GM23338 (cell line): ENCODE results near the gene C22orf39. TPM values are rescaled to one million over a fixed set of nuclear protein-coding genes. Genes with fewer than 3 reads are reported as not detected.

ENCODE experiments used
- ATAC-seq: fragments of 200-7000 bp; cut with Tn5 transposase; 3 replicates; pipeline ENCODE4 v1.9.1; 2020
- DNase-seq: peaks from one replicate; pipeline ENCODE4 v3.0.0-alpha.2; 2015; ENCODE audit warnings: low spot score
- H2AFZ ChIP-seq: fragments of 200-600 bp; sonication (generic); 2 replicates; pipeline ENCODE4 v1.8.0; 2016; ENCODE audit warnings: antibody characterized with exemption, mild to moderate bottlenecking, moderate library complexity
- H3F3A ChIP-seq: fragments of 200-600 bp; sonication (generic); replicated peaks from 2 replicates; pipeline ENCODE4 v1.8.0; 2017; ENCODE audit warnings: antibody characterized with exemption, mixed run types, low read depth
- H3K27ac ChIP-seq: fragments of 200-600 bp; sonication (generic); 2 replicates; pipeline ENCODE4 v1.6.1; 2016; ENCODE audit warnings: low read depth
- H3K27me3 ChIP-seq: fragments of 200-600 bp; sonication (generic); 2 replicates; pipeline ENCODE4 v1.8.0; 2016; ENCODE audit warnings: mild to moderate bottlenecking, mixed run types, moderate library complexity; ENCODE audit not compliant: insufficient read depth
- H3K36me3 ChIP-seq: fragments of 200-600 bp; sonication (generic); 2 replicates; pipeline ENCODE4 v1.8.0; 2016; ENCODE audit warnings: mild to moderate bottlenecking; ENCODE audit not compliant: insufficient read depth
- H3K4me1 ChIP-seq: fragments of 200-600 bp; sonication (generic); 2 replicates; pipeline ENCODE4 v1.8.0; 2016; ENCODE audit warnings: mild to moderate bottlenecking, moderate library complexity; ENCODE audit not compliant: insufficient read depth
- H3K4me2 ChIP-seq: fragments of 200-600 bp; sonication (generic); 2 replicates; pipeline ENCODE4 v1.7.1; 2017; ENCODE audit warnings: mixed run types
- H3K4me3 ChIP-seq: fragments of 200-600 bp; sonication (generic); 2 replicates; pipeline ENCODE4 v1.6.1; 2016; ENCODE audit warnings: mixed run types
- H3K79me2 ChIP-seq: fragments of 200-600 bp; sonication (generic); replicated peaks from 2 replicates; pipeline ENCODE4 v1.8.0; 2017; ENCODE audit warnings: mild to moderate bottlenecking; ENCODE audit not compliant: insufficient read depth
- H3K9me2 ChIP-seq: fragments of 200-600 bp; sonication (generic); 2 replicates; pipeline ENCODE4 v1.8.0; 2017; ENCODE audit not compliant: insufficient read depth
- H4K20me1 ChIP-seq: fragments of 200-600 bp; sonication (generic); replicated peaks from 2 replicates; pipeline ENCODE4 v1.8.0; 2017; ENCODE audit warnings: mild to moderate bottlenecking; ENCODE audit not compliant: insufficient read depth
- H3K27ac Mint-ChIP-seq: 2 replicates; pipeline ENCODE4 v1.8.0; 2020; ENCODE audit warnings: inconsistent platforms, mild to moderate bottlenecking, moderate library complexity, mixed read lengths
- H3K27me3 Mint-ChIP-seq: 3 replicates; pipeline ENCODE4 v1.8.0; 2022; ENCODE audit warnings: low read depth, mild to moderate bottlenecking, moderate library complexity, mixed read lengths, inconsistent platforms; ENCODE audit not compliant: insufficient read depth, poor library complexity
- H3K36me3 Mint-ChIP-seq: 3 replicates; pipeline ENCODE4 v1.8.0; 2021; ENCODE audit warnings: low read depth, mild to moderate bottlenecking, inconsistent platforms, moderate library complexity, mixed read lengths
- H3K4me1 Mint-ChIP-seq: 3 replicates; pipeline ENCODE4 v1.8.0; 2020; ENCODE audit warnings: mild to moderate bottlenecking, inconsistent platforms, mixed read lengths
- H3K4me3 Mint-ChIP-seq: 3 replicates; pipeline ENCODE4 v1.8.0; 2021; ENCODE audit warnings: moderate library complexity, mild to moderate bottlenecking, inconsistent platforms, mixed read lengths
- H3K9me3 Mint-ChIP-seq: 3 replicates; pipeline ENCODE4 v1.8.0; 2020; ENCODE audit warnings: moderate library complexity, mild to moderate bottlenecking, inconsistent platforms, mixed read lengths
- CREB1 ChIP-seq: fragments of 250-450 bp; sonication (Bioruptor Pico); IDR thresholded peaks from 2 replicates; pipeline ENCODE4 v1.5.0; 2020; ENCODE audit warnings: low read depth, mild to moderate bottlenecking, moderate library complexity
- EZH2 ChIP-seq: fragments of 200-600 bp; sonication (generic); IDR thresholded peaks from one replicate; pipeline ENCODE4 v1.8.0; 2017; ENCODE audit warnings: antibody characterized with exemption, mild to moderate bottlenecking, low read depth; ENCODE audit not compliant: unreplicated experiment
- EZH2phosphoT487 ChIP-seq: fragments of 200-600 bp; sonication (generic); IDR thresholded peaks from one replicate; pipeline ENCODE4 v1.8.1; 2018; ENCODE audit warnings: antibody characterized with exemption; ENCODE audit not compliant: unreplicated experiment
- JUNB ChIP-seq: IDR thresholded peaks from one replicate; pipeline ENCODE4 v1.6.1; 2016; ENCODE audit warnings: antibody characterized with exemption; ENCODE audit not compliant: unreplicated experiment
- NANOG ChIP-seq: IDR thresholded peaks from 2 replicates; pipeline ENCODE4 v1.6.1; 2016; ENCODE audit warnings: antibody characterized with exemption, borderline replicate concordance
- POLR2AphosphoS5 ChIP-seq: IDR thresholded peaks from 2 replicates; pipeline ENCODE4 v1.6.1; 2016; ENCODE audit warnings: antibody characterized with exemption, low read depth
- REST ChIP-seq: IDR thresholded peaks from one replicate; pipeline ENCODE4 v1.6.1; 2018; ENCODE audit warnings: antibody characterized with exemption; ENCODE audit not compliant: unreplicated experiment
- STAT1 ChIP-seq: IDR thresholded peaks from one replicate; pipeline ENCODE4 v1.6.1; 2016; ENCODE audit warnings: antibody characterized with exemption; ENCODE audit not compliant: unreplicated experiment
- ZNF462 ChIP-seq: fragments of 250-450 bp; sonication (Bioruptor Pico); IDR thresholded peaks from 2 replicates; pipeline ENCODE4 v1.5.0; 2020; ENCODE audit warnings: mild to moderate bottlenecking, moderate library complexity
- polyA plus RNA-seq: library from polyadenylated mRNA; unstranded; fragments of >200 nt; fragmentation: Nextera tagmentation; extraction: Ambion mirVana; gene quantifications from 2 replicates; pipeline ENCODE4 v1.2.1, GENCODE V29; 2016
- total RNA-seq: library from RNA; depleted of rRNA; stranded (reverse); fragments of >200 nt; shearing (Covaris generic); gene quantifications from 2 replicates; pipeline ENCODE4 v1.2.3, GENCODE V29; 2014

Gene C22orf39
- total and polyA plus RNA-seq, 2 experiments from 2014 or later: 37.4 to 40.2 TPM

- ATAC-seq (no peak), DNase-seq (no peak)
- no peaks in the 10 kb centered on the region for H3K27me3 ChIP-seq
- H3K4me2 ChIP-seq: no peak overlapping the region
- no peak overlapping the region for H2AFZ ChIP-seq
- H3F3A ChIP-seq: no peaks in the 10 kb centered on the region
- H3K4me1 ChIP-seq: no peaks in the 10 kb centered on the region
- Mint-ChIP-seq H3K27ac (no peak overlapping the region), H3K36me3 (peaks cover 73% of the 10 kb centered on the region), H3K4me1 (no peaks in the 10 kb centered on the region), H3K9me3 (no peaks in the 10 kb centered on the region), H3K4me3 (no peak overlapping the region), H3K27me3 (no peaks in the 10 kb centered on the region)
- TF ChIP-seq JUNB (no peak), EZH2 (no peak), EZH2phosphoT487 (no peak), POLR2AphosphoS5 (no peak), CREB1 (CRISPR knock-in tag) (no peak), ZNF462 (no peak), NANOG (no peak), REST (no peak), STAT1 (no peak)
- no peaks in the 10 kb centered on the region for H3K9me2 ChIP-seq
- no peak overlapping the region for H3K4me3 ChIP-seq
- H3K36me3 ChIP-seq: peaks cover 39% of the 10 kb centered on the region; the same call in 1 of the 2 replicates
- no peak overlapping the region for H3K27ac ChIP-seq
- H4K20me1 ChIP-seq: peaks cover 20% of the 10 kb centered on the region
- peaks cover 29% of the 10 kb centered on the region for H3K79me2 ChIP-seq
Observed at GRCh38 chr22:19471572-19471971, 24.1 kb upstream of the C22orf39 start.
